ENCODE results near the gene CFAP97.
"Not testable (repeated sequence)": the region's sequence is repeated elsewhere in the genome, so short reads cannot be mapped to it uniquely, and the experiment has no call there.

CFAP97 gene

DNA sequence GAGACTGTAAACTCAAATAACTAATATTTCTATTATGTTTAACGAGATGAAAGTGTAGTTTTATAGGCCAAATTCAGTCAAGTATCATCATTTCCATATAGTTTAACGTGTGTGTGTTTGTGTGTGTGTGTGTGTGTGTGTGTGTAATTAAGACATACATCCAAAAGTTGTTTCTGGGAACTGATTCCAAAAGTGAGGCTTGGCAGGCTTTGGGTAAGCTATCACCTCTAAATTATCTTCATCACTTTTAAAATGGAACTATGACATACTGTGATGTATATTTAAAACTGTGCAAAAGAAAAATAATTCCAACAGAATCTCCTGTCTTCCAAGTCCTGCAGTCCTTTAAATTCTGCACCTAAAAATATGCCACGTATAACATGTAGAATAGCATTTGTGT lies 79.8 kb downstream of the CFAP97 start:
- H3K4me3 ChIP-seq (ENCODE audit: low read length): no peak overlapping the region
- no peak for TF ChIP-seq ZNF274 (IDR thresholded peaks at IDR 0.05; ENCODE audit: low read depth, low read length)

DNA sequence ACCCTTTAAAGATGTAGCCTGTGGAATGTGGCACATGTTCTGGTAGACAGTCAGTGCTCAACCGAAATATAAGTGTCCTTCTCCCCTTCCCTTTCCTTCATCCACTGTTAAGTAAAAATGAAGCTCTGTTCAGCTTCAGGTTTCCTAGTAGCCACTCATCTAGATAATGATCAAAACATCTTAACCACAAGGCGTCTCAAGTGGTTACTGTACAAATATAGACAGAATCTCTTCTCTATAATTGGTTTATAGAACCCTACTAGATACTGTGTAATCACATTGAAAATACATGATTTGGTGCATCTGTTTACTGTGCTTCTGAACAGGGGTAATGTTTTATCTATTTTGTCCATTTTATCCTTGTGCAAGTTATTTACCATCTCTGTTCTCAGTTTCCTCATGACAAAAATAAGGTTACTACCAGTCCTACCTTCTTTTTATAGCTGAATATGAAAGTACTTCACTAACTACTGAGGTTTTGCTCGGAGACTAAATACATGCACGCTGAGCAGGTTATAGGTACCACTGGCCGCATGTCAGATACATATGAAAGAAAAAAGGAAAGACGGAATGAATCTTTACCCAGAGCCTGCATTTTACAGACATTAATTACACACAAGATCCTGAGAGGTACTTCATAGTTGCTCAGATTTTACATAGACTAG lies 81.0 kb downstream of the CFAP97 start:
- no peak overlapping the region for H3K4me3 ChIP-seq (ENCODE audit: low read length)
- no peak for TF ChIP-seq ZNF274 (IDR thresholded peaks at IDR 0.05; ENCODE audit: low read depth, low read length)

DNA sequence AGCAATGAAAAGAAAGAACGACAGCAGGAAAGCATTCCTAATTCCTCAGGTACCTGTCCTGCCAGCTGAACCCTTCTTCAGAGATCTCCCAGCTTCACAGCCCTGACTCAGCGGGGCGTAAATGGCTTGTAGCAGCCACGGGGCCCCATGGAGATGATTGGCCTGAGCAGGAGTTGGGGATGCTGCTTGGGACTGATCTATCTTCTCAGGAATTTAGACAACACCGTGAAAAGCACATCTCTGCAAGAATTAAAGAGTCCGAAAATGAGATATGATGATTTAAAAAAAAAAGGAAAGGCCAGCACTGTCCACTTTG lies 83.2 kb downstream of the CFAP97 start:
- no peak overlapping the region for H3K4me3 ChIP-seq (ENCODE audit: low read length)
- no peak for TF ChIP-seq ZNF274 (IDR thresholded peaks at IDR 0.05; ENCODE audit: low read depth, low read length)

DNA sequence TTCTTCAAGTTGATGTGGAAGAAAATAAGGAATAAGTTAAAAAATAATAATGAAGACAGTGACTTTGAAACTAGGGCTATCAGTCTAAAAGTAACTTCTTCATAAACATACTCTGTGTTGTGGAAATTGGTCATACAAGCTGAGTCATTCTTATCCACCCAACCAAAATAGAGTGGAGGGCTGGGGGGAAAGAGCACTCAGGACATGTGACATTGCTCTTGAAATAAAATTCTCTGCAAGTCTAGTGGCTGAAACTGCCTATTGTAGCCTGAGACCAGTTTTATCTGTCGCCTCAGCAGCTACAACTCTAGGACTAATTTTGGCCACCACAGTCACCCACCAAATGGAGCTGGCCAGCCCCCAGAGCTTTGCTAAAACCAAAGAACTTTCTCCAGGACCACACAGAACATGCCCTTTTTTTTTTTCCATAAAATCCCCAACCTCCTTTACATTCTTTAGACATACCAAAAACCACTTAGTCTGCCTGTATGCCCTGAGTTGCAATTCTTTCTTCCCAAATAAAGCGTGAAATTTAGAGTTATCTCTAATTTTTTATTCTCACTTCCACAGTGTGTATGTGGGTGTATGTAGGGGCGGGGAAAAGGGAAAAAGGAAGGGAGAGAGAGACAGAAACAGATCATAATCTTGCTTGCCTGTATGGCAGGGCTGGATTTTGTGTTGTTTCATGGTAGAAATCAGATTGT lies 83.7 kb downstream of the CFAP97 start:
- no peak overlapping the region for H3K4me3 ChIP-seq (ENCODE audit: low read length)
- TF ChIP-seq ZNF274 (IDR thresholded peaks at IDR 0.05; ENCODE audit: low read depth, low read length): no peak

DNA sequence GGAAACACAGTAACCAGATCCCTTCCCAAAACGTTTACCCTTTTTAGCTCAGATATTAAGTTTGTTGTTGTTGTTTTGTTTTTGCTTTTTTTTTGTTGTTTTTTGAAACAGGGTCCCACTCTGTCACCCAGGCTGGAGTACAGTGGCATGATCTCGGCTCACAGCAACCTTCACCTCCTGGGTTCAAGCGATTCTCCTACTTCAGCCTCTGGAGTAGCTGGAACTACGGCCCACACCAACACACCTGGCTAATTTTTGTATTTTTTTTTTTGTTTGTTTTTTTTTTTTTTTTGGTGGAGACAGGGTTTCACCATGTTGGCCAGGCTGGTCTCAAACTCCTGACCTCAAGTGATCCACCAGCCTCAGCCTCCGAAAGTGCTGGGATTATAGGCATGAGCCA lies 84.3 kb downstream of the CFAP97 start:
- not testable (repeated sequence) for H3K4me3 ChIP-seq (ENCODE audit: low read length)

DNA sequence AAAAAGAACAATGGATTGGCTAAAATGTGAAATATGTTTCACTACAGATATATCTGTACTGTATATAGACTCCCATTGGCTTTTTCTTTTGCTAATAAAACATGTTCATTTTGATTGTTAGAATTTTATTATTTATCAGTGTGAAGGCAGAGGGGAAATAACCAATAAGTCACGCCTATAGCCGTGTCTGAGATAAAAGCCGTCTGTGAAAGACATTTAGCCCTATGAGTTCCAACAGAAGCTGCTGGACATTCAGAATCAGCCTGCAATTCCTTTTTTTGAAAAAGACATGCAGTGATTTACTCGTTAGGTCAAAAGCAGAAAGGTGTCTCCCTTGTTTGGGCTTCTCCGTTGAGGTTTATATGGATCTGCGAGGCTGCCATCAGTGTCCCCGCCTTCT lies 84.9 kb downstream of the CFAP97 start:
- no peak for TF ChIP-seq ZNF274 (IDR thresholded peaks at IDR 0.05; ENCODE audit: low read depth, low read length)
- H3K4me3 ChIP-seq (ENCODE audit: low read length): no peak overlapping the region

DNA sequence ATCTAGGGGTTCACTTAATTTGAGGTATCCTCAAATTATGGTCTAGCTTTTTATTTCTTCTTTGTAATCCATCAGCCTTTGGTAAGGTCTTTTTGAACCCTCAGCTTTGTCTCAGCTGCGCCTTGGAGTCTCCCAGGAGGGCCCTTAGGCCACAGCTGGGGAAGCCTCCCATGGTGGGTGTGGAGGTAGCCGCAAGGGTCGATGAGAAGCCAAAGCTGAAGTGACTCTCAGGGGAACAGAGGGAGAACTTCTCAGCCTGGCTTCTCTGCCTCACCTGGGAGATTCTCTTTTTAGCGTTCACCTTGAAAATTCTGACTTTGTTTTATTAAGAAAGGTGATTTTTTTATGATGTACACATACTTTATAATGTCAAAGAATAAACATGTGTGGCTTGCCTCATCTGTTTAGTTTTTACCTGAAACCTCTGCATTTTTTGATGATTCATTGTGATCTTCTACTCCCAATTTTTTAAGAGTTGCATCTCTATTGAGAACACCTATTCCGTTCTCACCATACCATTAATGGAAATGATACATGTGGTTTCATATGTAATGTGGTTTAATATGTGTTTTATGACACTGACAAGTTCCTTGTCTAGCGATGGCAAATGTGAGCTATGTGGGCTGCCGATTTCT lies 86.4 kb downstream of the CFAP97 start:
- no peak for TF ChIP-seq ZNF274 (IDR thresholded peaks at IDR 0.05; ENCODE audit: low read depth, low read length)
- H3K4me3 ChIP-seq (ENCODE audit: low read length): no peak overlapping the region

DNA sequence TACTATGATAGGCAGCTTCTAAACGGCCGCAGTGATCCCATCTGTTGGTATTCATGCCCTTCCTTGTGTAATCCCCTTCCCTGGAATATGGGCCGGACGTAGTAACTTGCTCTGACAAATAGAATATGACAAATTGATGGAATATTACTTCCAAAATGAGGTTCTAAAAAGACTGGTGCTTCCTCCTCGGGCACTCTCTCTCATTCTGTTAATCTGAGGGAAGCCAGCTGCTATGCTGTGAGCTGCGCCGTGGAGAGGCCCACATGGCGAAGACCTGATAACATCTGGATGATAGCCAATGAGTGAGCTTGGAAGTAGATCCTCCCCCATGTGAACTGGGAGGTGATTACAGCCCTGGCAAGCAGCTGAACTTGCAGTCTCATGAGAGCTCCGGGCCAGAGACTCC lies 88.0 kb downstream of the CFAP97 start:
- no peak overlapping the region for H3K4me3 ChIP-seq (ENCODE audit: low read length)
- TF ChIP-seq ZNF274 (IDR thresholded peaks at IDR 0.05; ENCODE audit: low read depth, low read length): no peak

DNA sequence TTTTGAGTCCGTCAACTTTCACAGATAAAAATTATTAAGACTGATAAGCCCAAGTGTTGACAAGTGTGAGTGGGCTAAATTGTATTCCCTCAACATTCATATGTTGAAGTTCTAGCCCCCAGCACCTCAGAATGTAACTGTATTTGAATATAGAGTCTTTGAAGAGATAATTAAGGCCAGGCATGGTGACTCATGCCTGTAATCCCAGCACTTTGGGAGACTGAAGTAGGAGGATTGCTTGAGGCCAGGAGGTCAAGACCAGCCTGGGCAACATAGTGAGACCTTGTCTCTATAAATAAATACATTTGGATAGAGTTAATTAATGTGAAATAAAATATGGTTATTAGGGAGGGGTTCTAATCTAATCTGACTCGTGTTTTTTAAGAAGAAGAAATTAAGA lies 90.5 kb downstream of the CFAP97 start:
- TF ChIP-seq ZNF274 (IDR thresholded peaks at IDR 0.05; ENCODE audit: low read depth, low read length): no peak
- no peak overlapping the region for H3K4me3 ChIP-seq (ENCODE audit: low read length)

DNA sequence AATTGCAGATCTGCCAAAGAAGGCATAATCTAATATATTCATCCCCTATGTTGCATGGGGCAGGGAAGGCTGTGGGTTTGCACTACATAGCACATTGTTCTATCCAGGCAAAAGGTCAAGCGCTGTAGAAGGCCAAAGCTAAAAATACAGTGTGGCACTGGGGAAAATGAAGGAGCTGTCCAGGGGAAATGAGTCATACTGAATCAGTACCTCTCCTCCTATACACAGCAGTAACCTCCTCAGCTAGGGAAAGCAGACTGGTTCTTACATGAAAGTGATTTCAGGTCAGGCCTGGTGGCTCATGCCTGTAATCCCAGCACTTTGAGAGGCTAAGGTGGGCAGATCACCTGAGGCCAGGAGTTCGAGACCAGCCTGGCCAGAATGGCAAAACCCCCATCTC lies 91.7 kb downstream of the CFAP97 start:
- no peak for TF ChIP-seq ZNF274 (IDR thresholded peaks at IDR 0.05; ENCODE audit: low read depth, low read length)
- H3K4me3 ChIP-seq (ENCODE audit: low read length): no peak overlapping the region

DNA sequence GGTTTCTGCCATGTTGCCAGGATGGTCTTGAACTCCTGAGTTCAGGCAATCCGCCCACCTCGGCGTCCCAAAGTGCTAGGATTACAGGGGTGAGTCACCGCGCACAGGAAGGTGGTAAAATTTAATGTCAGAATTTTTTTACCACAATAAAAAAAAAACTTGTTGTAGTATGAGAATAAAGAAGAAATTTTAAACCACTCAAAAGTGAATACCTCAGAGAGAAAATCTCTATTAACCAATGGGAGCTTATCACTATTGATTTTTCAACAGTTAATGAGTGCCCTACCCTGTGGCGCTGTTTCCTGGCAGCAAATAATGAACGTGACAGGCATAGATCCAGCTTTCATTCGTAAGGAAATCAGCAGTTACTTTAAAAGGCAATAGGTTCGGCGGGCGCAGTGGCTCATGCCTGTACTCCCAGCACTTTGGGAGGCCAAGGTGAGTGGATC lies 93.4 kb downstream of the CFAP97 start:
- H3K4me3 ChIP-seq (ENCODE audit: low read length): no peak overlapping the region
- no peak for TF ChIP-seq ZNF274 (IDR thresholded peaks at IDR 0.05; ENCODE audit: low read depth, low read length)

DNA sequence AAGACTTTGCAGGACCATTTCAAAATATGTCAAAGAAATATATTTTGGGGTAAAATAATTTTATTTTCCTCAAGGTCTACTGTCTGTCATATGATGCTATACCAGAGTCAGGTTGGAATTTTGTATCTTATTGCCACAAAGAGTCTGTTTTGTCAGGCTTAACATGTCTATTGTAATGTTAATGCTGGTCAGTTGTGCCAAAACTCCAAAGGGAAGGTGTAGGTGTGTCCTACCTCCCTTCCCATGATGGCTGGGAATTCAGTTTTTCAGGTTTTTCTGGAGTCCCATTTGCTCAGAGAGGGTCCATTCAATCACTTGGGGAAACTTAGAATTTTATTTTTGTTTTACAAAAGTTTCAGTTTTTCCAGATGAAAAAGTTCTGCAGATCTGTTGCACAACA lies 94.1 kb downstream of the CFAP97 start:
- H3K4me3 ChIP-seq (ENCODE audit: low read length): no peak overlapping the region
- TF ChIP-seq ZNF274 (IDR thresholded peaks at IDR 0.05; ENCODE audit: low read depth, low read length): no peak

Data from GM08714 (cell line).